GM12873 (cell line): ENCODE measurements around the gene ITPR3.

Experiments used
- TF ChIP-seq, protein P1 (sequence below): IDR thresholded peaks from 2 replicates; pipeline ENCODE4 v1.5.1; 2012; ENCODE audit warnings: low read depth, mild to moderate bottlenecking, moderate library complexity, low read length, control low read depth; ENCODE audit not compliant: insufficient read depth; ENCODE audit errors: missing control alignments

The ITPR3 gene

DNA sequence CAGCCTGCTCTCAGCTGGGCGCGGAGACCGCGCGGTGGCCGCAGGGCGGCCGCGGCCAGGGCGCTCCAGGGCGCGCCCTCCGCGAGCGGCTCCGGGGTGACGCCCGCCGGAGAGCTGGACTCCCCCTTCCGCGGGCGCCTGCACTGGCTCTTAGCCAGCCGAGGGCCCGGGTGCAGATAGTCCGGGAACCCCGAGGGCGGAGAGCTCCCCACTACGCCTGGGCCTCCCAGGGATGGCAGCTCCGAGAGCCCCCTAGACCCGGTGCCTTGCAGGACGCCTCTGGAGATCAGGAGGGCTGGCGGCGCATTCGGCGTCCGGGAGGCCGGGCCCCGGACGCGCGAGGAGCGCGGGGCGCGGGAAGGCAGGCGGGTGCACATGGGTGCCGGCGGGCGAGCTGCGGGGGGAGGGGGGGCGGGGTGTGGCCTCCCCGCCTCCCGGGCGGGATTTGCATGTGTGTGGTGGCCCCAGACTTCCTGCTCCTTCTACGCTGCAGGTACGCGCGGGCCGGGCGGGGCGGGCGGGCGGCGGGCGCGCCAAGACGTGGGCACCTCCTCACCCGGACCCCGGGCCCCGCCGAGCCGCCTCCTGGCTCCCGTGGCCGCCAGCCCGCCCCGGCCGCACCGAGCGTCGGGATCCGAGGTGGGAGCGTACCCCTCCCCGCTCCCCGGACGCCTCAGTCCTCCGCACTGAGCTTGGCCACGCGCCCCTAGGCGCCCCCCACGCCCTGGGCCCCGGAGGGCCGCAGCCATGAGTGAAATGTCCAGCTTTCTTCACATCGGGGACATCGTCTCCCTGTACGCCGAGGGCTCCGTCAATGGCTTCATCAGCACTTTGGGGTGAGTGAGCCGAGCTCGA lies at the start of gene ITPR3:
TSS of gene ITPR3 (plus strand) at position 467 of the 855 bp plus-strand sequence. CDS start at position 748, 281 bp downstream.
- TF ChIP-seq, protein P1, sequence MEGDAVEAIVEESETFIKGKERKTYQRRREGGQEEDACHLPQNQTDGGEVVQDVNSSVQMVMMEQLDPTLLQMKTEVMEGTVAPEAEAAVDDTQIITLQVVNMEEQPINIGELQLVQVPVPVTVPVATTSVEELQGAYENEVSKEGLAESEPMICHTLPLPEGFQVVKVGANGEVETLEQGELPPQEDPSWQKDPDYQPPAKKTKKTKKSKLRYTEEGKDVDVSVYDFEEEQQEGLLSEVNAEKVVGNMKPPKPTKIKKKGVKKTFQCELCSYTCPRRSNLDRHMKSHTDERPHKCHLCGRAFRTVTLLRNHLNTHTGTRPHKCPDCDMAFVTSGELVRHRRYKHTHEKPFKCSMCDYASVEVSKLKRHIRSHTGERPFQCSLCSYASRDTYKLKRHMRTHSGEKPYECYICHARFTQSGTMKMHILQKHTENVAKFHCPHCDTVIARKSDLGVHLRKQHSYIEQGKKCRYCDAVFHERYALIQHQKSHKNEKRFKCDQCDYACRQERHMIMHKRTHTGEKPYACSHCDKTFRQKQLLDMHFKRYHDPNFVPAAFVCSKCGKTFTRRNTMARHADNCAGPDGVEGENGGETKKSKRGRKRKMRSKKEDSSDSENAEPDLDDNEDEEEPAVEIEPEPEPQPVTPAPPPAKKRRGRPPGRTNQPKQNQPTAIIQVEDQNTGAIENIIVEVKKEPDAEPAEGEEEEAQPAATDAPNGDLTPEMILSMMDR: no peak

DNA sequence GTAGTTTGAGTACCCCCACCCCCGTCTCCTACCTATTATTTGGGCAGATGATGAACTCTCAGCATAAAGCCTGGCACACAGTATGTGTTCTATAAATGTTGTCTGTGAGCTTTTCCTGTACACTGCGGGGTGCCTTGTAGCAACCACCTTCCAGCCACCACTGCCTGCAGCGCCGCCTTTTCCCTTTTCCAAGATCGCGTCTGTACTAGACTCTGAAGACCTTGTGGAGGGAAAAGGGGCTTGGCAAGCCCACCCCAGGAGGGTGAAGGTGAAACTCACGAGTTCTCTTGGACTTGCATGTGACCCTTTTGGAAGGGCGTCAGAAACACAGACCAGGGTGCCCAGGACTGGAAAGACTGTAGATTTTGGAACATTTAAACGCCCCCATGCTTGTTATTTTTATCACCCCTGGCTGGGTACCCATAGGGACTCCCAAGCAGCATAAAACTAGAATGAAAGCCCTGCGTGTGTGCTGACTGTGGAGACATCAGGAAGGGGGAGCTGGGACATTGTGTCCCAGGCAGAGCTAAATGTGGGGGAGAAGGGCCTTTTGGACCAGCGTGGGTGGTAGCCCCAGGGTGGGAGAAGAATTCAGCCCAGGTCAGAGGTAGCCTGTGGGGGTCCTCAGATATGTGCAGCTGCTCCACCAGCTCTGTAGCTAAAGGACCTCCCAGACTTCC lies 49.3 kb upstream of the ITPR3 start:
- TF ChIP-seq, protein P1: no peak

DNA sequence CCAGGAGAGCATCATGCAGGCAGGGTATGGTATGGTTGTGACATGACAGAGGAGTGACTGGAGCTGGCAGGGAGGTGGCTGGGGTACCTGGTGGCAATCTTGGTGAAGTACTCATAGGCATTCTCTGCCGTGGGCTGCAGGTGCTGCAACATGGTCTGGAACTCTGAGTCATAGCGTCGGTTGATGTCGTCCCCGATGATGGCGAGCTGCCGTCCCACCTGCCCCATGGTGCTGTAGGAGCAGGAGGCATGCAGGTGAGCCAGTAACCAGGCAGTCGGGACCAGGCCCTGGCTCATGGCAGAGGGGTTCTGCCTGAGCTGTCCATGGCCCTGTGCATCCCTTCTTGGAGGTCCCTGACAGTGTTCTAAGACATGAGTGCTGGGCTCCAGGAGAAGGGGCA lies 45.9 kb upstream of the ITPR3 start:
- TF ChIP-seq, protein P1: no peak

DNA sequence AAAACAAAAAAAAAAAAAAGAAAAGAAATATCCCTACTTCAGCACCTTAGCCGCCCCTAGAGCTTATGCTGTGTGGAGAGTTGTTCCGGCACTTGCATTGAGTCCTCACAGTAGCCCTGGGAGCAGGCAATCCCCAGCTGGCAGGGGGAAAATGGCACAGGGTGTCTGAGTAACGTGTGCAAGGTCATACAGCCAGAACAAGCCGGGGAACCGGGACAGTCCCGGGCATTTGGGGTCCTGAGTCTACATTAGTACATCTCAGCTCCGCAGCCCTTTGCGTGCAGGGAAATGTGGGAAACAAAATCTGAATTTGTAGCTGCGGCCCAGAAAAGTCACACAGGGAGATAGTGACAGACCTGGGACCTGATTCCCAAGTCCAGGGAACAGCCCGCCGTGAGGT lies 44.5 kb upstream of the ITPR3 start:
- TF ChIP-seq, protein P1: no peak

DNA sequence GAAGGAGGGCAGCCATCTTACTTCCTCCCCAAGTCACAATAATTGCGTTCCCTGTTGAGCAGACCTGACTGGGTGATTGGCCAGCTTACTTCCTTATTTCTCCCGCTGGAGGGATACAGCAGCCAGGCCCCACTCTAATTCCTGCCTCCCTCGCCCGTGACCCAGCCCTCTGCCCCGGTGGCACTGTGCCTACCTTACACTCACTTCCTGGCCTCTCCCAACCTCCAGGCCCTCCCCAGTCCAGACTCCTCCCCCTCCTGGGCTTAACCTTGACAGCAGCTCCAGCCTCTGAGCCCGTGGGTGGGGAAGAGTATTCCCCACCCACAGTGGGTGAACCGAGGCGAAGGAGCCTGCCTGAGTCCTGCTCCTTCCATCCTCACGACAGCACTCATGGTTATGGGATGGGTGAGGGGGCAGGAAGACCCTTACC lies 44.0 kb upstream of the ITPR3 start:
- TF ChIP-seq, protein P1: no peak

DNA sequence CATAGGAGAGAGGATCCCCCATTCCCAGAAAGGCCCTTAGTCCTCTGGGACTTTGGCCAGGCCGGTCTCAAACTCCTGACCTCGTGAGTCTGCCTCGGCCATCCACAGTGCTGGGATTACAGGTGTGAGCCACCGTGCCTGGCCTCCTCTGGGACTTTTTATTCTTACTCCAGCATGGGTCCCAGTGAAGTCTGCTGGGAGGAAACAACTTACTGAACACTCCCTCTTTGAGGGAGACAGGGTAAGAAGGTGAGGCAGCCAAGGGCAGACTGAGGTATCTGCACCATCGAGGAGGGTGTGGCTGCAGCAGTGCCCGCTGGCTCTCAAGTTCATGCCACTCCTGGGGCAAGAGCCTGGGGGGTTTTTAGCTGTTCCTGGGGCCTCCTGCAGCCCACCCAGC lies 43.4 kb upstream of the ITPR3 start:
- TF ChIP-seq, protein P1: no peak

DNA sequence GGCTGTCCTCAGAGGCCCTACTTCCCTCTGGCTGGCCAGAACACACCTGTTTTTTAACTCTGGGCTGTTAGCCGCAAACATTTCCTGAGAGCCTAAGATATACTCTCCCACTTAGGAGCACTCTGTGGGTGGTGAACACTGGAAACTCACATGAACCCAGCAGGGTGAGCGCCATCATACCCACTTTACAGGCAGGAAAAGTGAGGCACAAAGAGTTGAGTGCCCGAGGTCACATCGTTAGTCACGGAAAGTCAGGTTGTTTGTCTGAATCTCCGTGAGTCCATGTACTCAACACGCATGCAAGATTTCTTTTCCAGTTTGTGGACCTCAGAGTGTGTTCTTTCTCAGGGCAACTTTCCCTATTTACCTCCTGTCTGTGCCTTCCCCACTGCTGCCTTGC lies 43.0 kb upstream of the ITPR3 start:
- TF ChIP-seq, protein P1: no peak
